GM12878 (cell line): ENCODE measurements around the gene XPO6.

Source experiments
- CEBPZ ChIP-seq: fragments of 150-350 bp; IDR thresholded peaks from 2 replicates; pipeline ENCODE4 v1.6.1; 2016; ENCODE audit warnings: low read depth, low read length
- POLR2A ChIP-seq: IDR thresholded peaks from 2 replicates; pipeline ENCODE4 v1.6.1; 2011; ENCODE audit warnings: low read depth, mild to moderate bottlenecking, low read length
- POLR2AphosphoS5 ChIP-seq: IDR thresholded peaks from 2 replicates; pipeline ENCODE4 v1.6.1; 2011; ENCODE audit warnings: mild to moderate bottlenecking, low read length, inconsistent platforms

- TF ChIP-seq CEBPZ (no peak), POLR2AphosphoS5 (no peak), POLR2A (no peak)
These were observed 44.1 kb upstream of the XPO6 start for GRCh38 chr16:28255838-28256237.
